Activated T-cell treated with anti-CD3 and anti-CD28 coated beads, Interleukin-2, amount 50 U/mL, for 4 hours (primary cell): Measurements from ENCODE around the gene PRLH. TPM values are rescaled to one million over a fixed set of nuclear protein-coding genes. Genes with fewer than 3 reads are reported as not detected.

Source experiments
- ATAC-seq, 2 donors: fragments of 200-7000 bp; cut with Tn5 transposase; one replicate each; pipeline ENCODE4 v1.10.0; 2021
- DNase-seq: peaks from one replicate; pipeline ENCODE4 v3.0.0-alpha.2; 2020
- H3K27me3 Mint-ChIP-seq: one replicate; pipeline ENCODE4 v1.8.0; 2021; ENCODE audit warnings: low read depth, mixed read lengths
- H3K36me3 Mint-ChIP-seq: one replicate; pipeline ENCODE4 v1.8.0; 2022; ENCODE audit warnings: mixed read lengths; ENCODE audit not compliant: insufficient read depth
- H3K4me1 Mint-ChIP-seq: one replicate; pipeline ENCODE4 v1.8.0; 2021; ENCODE audit warnings: low read depth, mixed read lengths
- H3K4me3 Mint-ChIP-seq: one replicate; pipeline ENCODE4 v1.8.0; 2021; ENCODE audit warnings: mild to moderate bottlenecking, moderate library complexity, mixed read lengths
- H3K9me3 Mint-ChIP-seq: one replicate; pipeline ENCODE4 v1.8.0; 2021; ENCODE audit warnings: mixed read lengths
- total RNA-seq, 3 donors: library from RNA; stranded (reverse); gene quantifications; one replicate each; pipeline ENCODE4 v1.2.1, GENCODE V29; 2021

The PRLH gene
- total RNA-seq: not detected

- no peak within 1 kb of the TSS for H3K4me3 Mint-ChIP-seq
- DNase-seq (no peak), ATAC-seq (no peak)
- H3K9me3 Mint-ChIP-seq: no peaks in the 10 kb centered on the region
- peaks cover 8% of the 10 kb centered on the region for H3K27me3 Mint-ChIP-seq
- no peaks in the 10 kb centered on the region for H3K36me3 Mint-ChIP-seq
- H3K4me1 Mint-ChIP-seq: no peaks in the 10 kb centered on the region
These were observed at the start of gene PRLH for GRCh38 chr2:237566401-237567235. PRLH (plus strand) TSS chr2:237566574; CDS start chr2:237566574, 0 bp downstream.

GRCh38 chr2:237517163-237517562, 49.2 kb upstream of the PRLH start:
- no peaks in the 10 kb centered on the region for H3K36me3 Mint-ChIP-seq

GRCh38 chr2:237517990-237518389, 48.4 kb upstream of the PRLH start:
- no peaks in the 10 kb centered on the region for H3K36me3 Mint-ChIP-seq

More at GRCh38 chr2:237517163-237517562, 49.2 kb upstream of the PRLH start:
- Mint-ChIP-seq H3K9me3 (no peaks in the 10 kb centered on the region), H3K4me3 (no peak overlapping the region), H3K27me3 (peaks cover 1% of the 10 kb centered on the region), H3K4me1 (no peaks in the 10 kb centered on the region)
- ATAC-seq (no peak), DNase-seq (no peak)

GRCh38 chr2:237519506-237520245, 46.7 kb upstream of the PRLH start:
- DNase-seq (no peak), ATAC-seq (no peak)
- Mint-ChIP-seq H3K4me3 (no peak overlapping the region), H3K36me3 (no peaks in the 10 kb centered on the region), H3K9me3 (no peaks in the 10 kb centered on the region), H3K27me3 (no peaks in the 10 kb centered on the region), H3K4me1 (no peaks in the 10 kb centered on the region)

More at GRCh38 chr2:237517990-237518389, 48.4 kb upstream of the PRLH start:
- DNase-seq (no peak), ATAC-seq (no peak)
- H3K27me3 Mint-ChIP-seq: no peaks in the 10 kb centered on the region
- no peaks in the 10 kb centered on the region for H3K9me3 Mint-ChIP-seq
- no peak overlapping the region for H3K4me3 Mint-ChIP-seq
- H3K4me1 Mint-ChIP-seq: no peaks in the 10 kb centered on the region

- ATAC-seq: no peak
- no peak for DNase-seq
- H3K4me3 Mint-ChIP-seq: no peak overlapping the region
- H3K9me3 Mint-ChIP-seq: no peaks in the 10 kb centered on the region
- H3K27me3 Mint-ChIP-seq: no peaks in the 10 kb centered on the region
- H3K36me3 Mint-ChIP-seq: no peaks in the 10 kb centered on the region
- H3K4me1 Mint-ChIP-seq: no peaks in the 10 kb centered on the region
These were observed 46.1 kb upstream of the PRLH start for GRCh38 chr2:237520290-237520689.

GRCh38 chr2:237524631-237525030, 41.7 kb upstream of the PRLH start:
- no peaks in the 10 kb centered on the region for H3K4me1 Mint-ChIP-seq
- no peak for ATAC-seq

GRCh38 chr2:237525559-237526157, 40.7 kb upstream of the PRLH start:
- no peak for DNase-seq
- ATAC-seq: no peak
- no peak overlapping the region for H3K4me3 Mint-ChIP-seq
- no peaks in the 10 kb centered on the region for H3K27me3 Mint-ChIP-seq
- no peaks in the 10 kb centered on the region for H3K4me1 Mint-ChIP-seq
- no peaks in the 10 kb centered on the region for H3K9me3 Mint-ChIP-seq
- no peaks in the 10 kb centered on the region for H3K36me3 Mint-ChIP-seq

More at GRCh38 chr2:237524631-237525030, 41.7 kb upstream of the PRLH start:
- no peaks in the 10 kb centered on the region for H3K9me3 Mint-ChIP-seq
- no peaks in the 10 kb centered on the region for H3K27me3 Mint-ChIP-seq
- no peak overlapping the region for H3K4me3 Mint-ChIP-seq
- H3K36me3 Mint-ChIP-seq: no peaks in the 10 kb centered on the region
- DNase-seq: no peak

GRCh38 chr2:237527233-237527632, 39.1 kb upstream of the PRLH start:
- no peaks in the 10 kb centered on the region for H3K9me3 Mint-ChIP-seq
- no peaks in the 10 kb centered on the region for H3K4me1 Mint-ChIP-seq
- ATAC-seq (no peak), DNase-seq (no peak)
- no peaks in the 10 kb centered on the region for H3K36me3 Mint-ChIP-seq
- H3K4me3 Mint-ChIP-seq: no peak overlapping the region
- no peaks in the 10 kb centered on the region for H3K27me3 Mint-ChIP-seq

- Mint-ChIP-seq H3K36me3 (no peaks in the 10 kb centered on the region), H3K27me3 (no peaks in the 10 kb centered on the region), H3K4me1 (no peaks in the 10 kb centered on the region), H3K4me3 (no peak overlapping the region), H3K9me3 (no peaks in the 10 kb centered on the region)
- no peak for ATAC-seq
- no peak for DNase-seq
These were observed 38.6 kb upstream of the PRLH start for GRCh38 chr2:237527766-237528165.

GRCh38 chr2:237529452-237530402, 36.6 kb upstream of the PRLH start:
- Mint-ChIP-seq H3K4me3 (no peak overlapping the region), H3K27me3 (no peaks in the 10 kb centered on the region), H3K9me3 (no peaks in the 10 kb centered on the region), H3K4me1 (no peaks in the 10 kb centered on the region), H3K36me3 (no peaks in the 10 kb centered on the region)
- ATAC-seq: no peak
- DNase-seq: no peak

GRCh38 chr2:237530472-237531433, 35.6 kb upstream of the PRLH start:
- H3K36me3 Mint-ChIP-seq: no peaks in the 10 kb centered on the region
- no peaks in the 10 kb centered on the region for H3K4me1 Mint-ChIP-seq
- no peaks in the 10 kb centered on the region for H3K9me3 Mint-ChIP-seq
- DNase-seq: no peak
- no peaks in the 10 kb centered on the region for H3K27me3 Mint-ChIP-seq
- no peak overlapping the region for H3K4me3 Mint-ChIP-seq
- ATAC-seq: no peak

GRCh38 chr2:237532160-237532559, 34.2 kb upstream of the PRLH start:
- H3K4me1 Mint-ChIP-seq: no peaks in the 10 kb centered on the region
- H3K9me3 Mint-ChIP-seq: no peaks in the 10 kb centered on the region
- ATAC-seq: no peak
- H3K4me3 Mint-ChIP-seq: no peak overlapping the region
- no peak for DNase-seq
- H3K27me3 Mint-ChIP-seq: no peaks in the 10 kb centered on the region
- H3K36me3 Mint-ChIP-seq: no peaks in the 10 kb centered on the region

- Mint-ChIP-seq H3K4me3 (no peak overlapping the region), H3K9me3 (no peaks in the 10 kb centered on the region), H3K36me3 (no peaks in the 10 kb centered on the region), H3K4me1 (no peaks in the 10 kb centered on the region), H3K27me3 (no peaks in the 10 kb centered on the region)
- DNase-seq (no peak), ATAC-seq (no peak)
These were observed 32.7 kb upstream of the PRLH start for GRCh38 chr2:237533668-237534161.
